HS-27A (cell line): ENCODE data around the gene IL1RAPL1.
"Not testable (repeated sequence)": the region's sequence is repeated elsewhere in the genome, so short reads cannot be mapped to it uniquely, and the experiment has no call there.

ENCODE experiments used
- DNase-seq: peaks from one replicate; pipeline ENCODE4 v3.0.0-alpha.2; 2012; ENCODE audit warnings: low read depth, missing footprints

Gene IL1RAPL1

GRCh38 chrX:28628120-28628519 lies 40.9 kb downstream of the IL1RAPL1 start:
- no peak for DNase-seq

- no peak for DNase-seq
These were observed 51.5 kb downstream of the IL1RAPL1 start for GRCh38 chrX:28638775-28639174.

- DNase-seq = no peak
These were observed 52.2 kb downstream of the IL1RAPL1 start for GRCh38 chrX:28639451-28639850.

GRCh38 chrX:28649541-28649940 lies 62.3 kb downstream of the IL1RAPL1 start:
- no peak for DNase-seq

- DNase-seq = no peak
These were observed 63.9 kb downstream of the IL1RAPL1 start for GRCh38 chrX:28651186-28651585.

GRCh38 chrX:28659269-28659668 lies 72.0 kb downstream of the IL1RAPL1 start:
- no peak for DNase-seq

GRCh38 chrX:28665778-28666177 lies 78.5 kb downstream of the IL1RAPL1 start:
- no peak for DNase-seq

GRCh38 chrX:28668303-28668702 lies 81.1 kb downstream of the IL1RAPL1 start:
- no peak for DNase-seq

GRCh38 chrX:28668957-28669356 lies 81.7 kb downstream of the IL1RAPL1 start:
- no peak for DNase-seq

GRCh38 chrX:28670074-28670473 lies 82.8 kb downstream of the IL1RAPL1 start:
- no peak for DNase-seq

- DNase-seq = no peak
These were observed 87.9 kb downstream of the IL1RAPL1 start for GRCh38 chrX:28675173-28675572.

GRCh38 chrX:28693101-28693500 lies 105.9 kb downstream of the IL1RAPL1 start:
- no peak for DNase-seq

GRCh38 chrX:28697732-28698131 lies 110.5 kb downstream of the IL1RAPL1 start:
- no peak for DNase-seq

- no peak for DNase-seq
These were observed 114.0 kb downstream of the IL1RAPL1 start for GRCh38 chrX:28701222-28701621.

GRCh38 chrX:28706964-28707363 lies 119.7 kb downstream of the IL1RAPL1 start:
- DNase-seq = no peak

GRCh38 chrX:28709421-28709820 lies 122.2 kb downstream of the IL1RAPL1 start:
- DNase-seq = no peak

GRCh38 chrX:28717864-28718263 lies 130.6 kb downstream of the IL1RAPL1 start:
- DNase-seq = no peak

GRCh38 chrX:28718450-28718849 lies 131.2 kb downstream of the IL1RAPL1 start:
- DNase-seq = no peak

- DNase-seq = no peak
These were observed 132.4 kb downstream of the IL1RAPL1 start for GRCh38 chrX:28719620-28720019.

GRCh38 chrX:28752330-28752729 lies 165.1 kb downstream of the IL1RAPL1 start:
- DNase-seq = no peak

- no peak for DNase-seq
These were observed 168.9 kb downstream of the IL1RAPL1 start for GRCh38 chrX:28756175-28756574.

GRCh38 chrX:28756647-28757046 lies 169.4 kb downstream of the IL1RAPL1 start:
- no peak for DNase-seq

- no peak for DNase-seq
These were observed 170.0 kb downstream of the IL1RAPL1 start for GRCh38 chrX:28757290-28757689.

- DNase-seq = not testable (repeated sequence)
These were observed 179.3 kb downstream of the IL1RAPL1 start for GRCh38 chrX:28766561-28766960.

GRCh38 chrX:28773807-28774206 lies 186.6 kb downstream of the IL1RAPL1 start:
- no peak for DNase-seq
